Measurements from ENCODE around the gene ZC3H15.

DNA sequence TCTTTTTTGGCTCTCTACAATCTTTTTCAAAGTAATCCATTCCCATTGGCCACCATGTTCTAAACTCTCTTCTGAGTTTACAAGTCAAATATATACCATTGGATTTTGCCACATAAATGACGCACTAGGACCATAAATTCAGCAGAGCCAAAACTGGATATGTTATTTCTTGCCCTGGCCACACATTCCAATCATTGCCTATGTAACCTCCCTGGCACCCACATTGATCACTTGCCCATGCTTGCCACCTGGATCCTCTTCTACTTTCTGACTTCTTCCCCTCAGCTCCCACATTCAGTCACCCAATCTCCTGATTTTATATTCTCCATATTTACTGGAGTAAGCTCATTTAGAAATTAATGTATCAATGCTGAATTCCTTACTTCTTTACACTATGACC lies 5.1 kb upstream of the ZC3H15 start:
- TF ChIP-seq, protein P1, sequence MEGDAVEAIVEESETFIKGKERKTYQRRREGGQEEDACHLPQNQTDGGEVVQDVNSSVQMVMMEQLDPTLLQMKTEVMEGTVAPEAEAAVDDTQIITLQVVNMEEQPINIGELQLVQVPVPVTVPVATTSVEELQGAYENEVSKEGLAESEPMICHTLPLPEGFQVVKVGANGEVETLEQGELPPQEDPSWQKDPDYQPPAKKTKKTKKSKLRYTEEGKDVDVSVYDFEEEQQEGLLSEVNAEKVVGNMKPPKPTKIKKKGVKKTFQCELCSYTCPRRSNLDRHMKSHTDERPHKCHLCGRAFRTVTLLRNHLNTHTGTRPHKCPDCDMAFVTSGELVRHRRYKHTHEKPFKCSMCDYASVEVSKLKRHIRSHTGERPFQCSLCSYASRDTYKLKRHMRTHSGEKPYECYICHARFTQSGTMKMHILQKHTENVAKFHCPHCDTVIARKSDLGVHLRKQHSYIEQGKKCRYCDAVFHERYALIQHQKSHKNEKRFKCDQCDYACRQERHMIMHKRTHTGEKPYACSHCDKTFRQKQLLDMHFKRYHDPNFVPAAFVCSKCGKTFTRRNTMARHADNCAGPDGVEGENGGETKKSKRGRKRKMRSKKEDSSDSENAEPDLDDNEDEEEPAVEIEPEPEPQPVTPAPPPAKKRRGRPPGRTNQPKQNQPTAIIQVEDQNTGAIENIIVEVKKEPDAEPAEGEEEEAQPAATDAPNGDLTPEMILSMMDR (conservative IDR thresholded peaks at IDR 0.05; ENCODE audit: low read depth in 2 of 2): no peak
- TF ChIP-seq EZH2phosphoT487 (IDR thresholded peaks at IDR 0.05; ENCODE audit: unreplicated experiment): no peak
- TF ChIP-seq POLR2AphosphoS5 (IDR thresholded peaks at IDR 0.05; ENCODE audit: low read depth): no peak
- TF ChIP-seq EZH2 (IDR thresholded peaks at IDR 0.05; ENCODE audit: low read depth, unreplicated experiment): no peak
- TF ChIP-seq CREB1 (CRISPR knock-in tag; IDR thresholded peaks at IDR 0.05; ENCODE audit: low read depth): no peak
- TF ChIP-seq, protein P2, sequence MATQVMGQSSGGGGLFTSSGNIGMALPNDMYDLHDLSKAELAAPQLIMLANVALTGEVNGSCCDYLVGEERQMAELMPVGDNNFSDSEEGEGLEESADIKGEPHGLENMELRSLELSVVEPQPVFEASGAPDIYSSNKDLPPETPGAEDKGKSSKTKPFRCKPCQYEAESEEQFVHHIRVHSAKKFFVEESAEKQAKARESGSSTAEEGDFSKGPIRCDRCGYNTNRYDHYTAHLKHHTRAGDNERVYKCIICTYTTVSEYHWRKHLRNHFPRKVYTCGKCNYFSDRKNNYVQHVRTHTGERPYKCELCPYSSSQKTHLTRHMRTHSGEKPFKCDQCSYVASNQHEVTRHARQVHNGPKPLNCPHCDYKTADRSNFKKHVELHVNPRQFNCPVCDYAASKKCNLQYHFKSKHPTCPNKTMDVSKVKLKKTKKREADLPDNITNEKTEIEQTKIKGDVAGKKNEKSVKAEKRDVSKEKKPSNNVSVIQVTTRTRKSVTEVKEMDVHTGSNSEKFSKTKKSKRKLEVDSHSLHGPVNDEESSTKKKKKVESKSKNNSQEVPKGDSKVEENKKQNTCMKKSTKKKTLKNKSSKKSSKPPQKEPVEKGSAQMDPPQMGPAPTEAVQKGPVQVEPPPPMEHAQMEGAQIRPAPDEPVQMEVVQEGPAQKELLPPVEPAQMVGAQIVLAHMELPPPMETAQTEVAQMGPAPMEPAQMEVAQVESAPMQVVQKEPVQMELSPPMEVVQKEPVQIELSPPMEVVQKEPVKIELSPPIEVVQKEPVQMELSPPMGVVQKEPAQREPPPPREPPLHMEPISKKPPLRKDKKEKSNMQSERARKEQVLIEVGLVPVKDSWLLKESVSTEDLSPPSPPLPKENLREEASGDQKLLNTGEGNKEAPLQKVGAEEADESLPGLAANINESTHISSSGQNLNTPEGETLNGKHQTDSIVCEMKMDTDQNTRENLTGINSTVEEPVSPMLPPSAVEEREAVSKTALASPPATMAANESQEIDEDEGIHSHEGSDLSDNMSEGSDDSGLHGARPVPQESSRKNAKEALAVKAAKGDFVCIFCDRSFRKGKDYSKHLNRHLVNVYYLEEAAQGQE (IDR thresholded peaks at IDR 0.05; ENCODE audit: unreplicated experiment): no peak
- TF ChIP-seq JUNB (IDR thresholded peaks at IDR 0.05; ENCODE audit: unreplicated experiment): no peak
- TF ChIP-seq, protein P3, sequence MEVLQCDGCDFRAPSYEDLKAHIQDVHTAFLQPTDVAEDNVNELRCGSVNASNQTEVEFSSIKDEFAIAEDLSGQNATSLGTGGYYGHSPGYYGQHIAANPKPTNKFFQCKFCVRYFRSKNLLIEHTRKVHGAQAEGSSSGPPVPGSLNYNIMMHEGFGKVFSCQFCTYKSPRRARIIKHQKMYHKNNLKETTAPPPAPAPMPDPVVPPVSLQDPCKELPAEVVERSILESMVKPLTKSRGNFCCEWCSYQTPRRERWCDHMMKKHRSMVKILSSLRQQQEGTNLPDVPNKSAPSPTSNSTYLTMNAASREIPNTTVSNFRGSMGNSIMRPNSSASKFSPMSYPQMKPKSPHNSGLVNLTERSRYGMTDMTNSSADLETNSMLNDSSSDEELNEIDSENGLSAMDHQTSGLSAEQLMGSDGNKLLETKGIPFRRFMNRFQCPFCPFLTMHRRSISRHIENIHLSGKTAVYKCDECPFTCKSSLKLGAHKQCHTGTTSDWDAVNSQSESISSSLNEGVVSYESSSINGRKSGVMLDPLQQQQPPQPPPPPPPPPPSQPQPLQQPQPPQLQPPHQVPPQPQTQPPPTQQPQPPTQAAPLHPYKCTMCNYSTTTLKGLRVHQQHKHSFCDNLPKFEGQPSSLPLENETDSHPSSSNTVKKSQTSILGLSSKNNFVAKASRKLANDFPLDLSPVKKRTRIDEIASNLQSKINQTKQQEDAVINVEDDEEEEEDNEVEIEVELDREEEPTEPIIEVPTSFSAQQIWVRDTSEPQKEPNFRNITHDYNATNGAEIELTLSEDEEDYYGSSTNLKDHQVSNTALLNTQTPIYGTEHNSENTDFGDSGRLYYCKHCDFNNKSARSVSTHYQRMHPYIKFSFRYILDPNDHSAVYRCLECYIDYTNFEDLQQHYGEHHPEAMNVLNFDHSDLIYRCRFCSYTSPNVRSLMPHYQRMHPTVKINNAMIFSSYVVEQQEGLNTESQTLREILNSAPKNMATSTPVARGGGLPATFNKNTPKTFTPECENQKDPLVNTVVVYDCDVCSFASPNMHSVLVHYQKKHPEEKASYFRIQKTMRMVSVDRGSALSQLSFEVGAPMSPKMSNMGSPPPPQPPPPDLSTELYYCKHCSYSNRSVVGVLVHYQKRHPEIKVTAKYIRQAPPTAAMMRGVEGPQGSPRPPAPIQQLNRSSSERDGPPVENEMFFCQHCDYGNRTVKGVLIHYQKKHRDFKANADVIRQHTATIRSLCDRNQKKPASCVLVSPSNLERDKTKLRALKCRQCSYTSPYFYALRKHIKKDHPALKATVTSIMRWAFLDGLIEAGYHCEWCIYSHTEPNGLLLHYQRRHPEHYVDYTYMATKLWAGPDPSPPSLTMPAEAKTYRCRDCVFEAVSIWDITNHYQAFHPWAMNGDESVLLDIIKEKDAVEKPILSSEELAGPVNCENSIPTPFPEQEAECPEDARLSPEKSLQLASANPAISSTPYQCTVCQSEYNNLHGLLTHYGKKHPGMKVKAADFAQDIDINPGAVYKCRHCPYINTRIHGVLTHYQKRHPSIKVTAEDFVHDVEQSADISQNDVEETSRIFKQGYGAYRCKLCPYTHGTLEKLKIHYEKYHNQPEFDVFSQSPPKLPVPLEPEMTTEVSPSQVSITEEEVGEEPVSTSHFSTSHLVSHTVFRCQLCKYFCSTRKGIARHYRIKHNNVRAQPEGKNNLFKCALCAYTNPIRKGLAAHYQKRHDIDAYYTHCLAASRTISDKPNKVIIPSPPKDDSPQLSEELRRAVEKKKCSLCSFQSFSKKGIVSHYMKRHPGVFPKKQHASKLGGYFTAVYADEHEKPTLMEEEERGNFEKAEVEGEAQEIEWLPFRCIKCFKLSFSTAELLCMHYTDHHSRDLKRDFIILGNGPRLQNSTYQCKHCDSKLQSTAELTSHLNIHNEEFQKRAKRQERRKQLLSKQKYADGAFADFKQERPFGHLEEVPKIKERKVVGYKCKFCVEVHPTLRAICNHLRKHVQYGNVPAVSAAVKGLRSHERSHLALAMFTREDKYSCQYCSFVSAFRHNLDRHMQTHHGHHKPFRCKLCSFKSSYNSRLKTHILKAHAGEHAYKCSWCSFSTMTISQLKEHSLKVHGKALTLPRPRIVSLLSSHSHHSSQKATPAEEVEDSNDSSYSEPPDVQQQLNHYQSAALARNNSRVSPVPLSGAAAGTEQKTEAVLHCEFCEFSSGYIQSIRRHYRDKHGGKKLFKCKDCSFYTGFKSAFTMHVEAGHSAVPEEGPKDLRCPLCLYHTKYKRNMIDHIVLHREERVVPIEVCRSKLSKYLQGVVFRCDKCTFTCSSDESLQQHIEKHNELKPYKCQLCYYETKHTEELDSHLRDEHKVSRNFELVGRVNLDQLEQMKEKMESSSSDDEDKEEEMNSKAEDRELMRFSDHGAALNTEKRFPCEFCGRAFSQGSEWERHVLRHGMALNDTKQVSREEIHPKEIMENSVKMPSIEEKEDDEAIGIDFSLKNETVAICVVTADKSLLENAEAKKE (CRISPR knock-in tag; IDR thresholded peaks at IDR 0.05): no peak
- no peak for TF ChIP-seq NANOG (IDR thresholded peaks at IDR 0.05; ENCODE audit: borderline replicate concordance)

Measured in GM23338 (cell line).